ENCODE results near the gene CCDC12. TPM values are rescaled to one million over a fixed set of nuclear protein-coding genes. Genes with fewer than 3 reads are reported as not detected.
A peak's percentile ranks its signal among the peaks of the same experiment; 100 is the strongest.

Gene CCDC12
- total and polyA plus RNA-seq, 2 of the 13 experiments (the other 11 are each of a cell fraction or from before 2014, with no cell fraction given), result 30.1 to 49.5 TPM

GRCh38 chr3:46970391-46971091 is 6.0 kb downstream of the CCDC12 start (continued):
- TF ChIP-seq ARID4A (CRISPR knock-in tag; IDR thresholded peaks at IDR 0.05; ENCODE audit: borderline replicate concordance) (peak; percentile 79; the same call in 1 of the 2 replicates), RXRB (CRISPR knock-in tag; IDR thresholded peaks at IDR 0.05; ENCODE audit: borderline replicate concordance) (peak; percentile 100), SSRP1 (CRISPR knock-in tag; IDR thresholded peaks at IDR 0.05) (no peak), XBP1 (CRISPR knock-in tag; IDR thresholded peaks at IDR 0.05) (no peak), RFX5 (IDR thresholded peaks at IDR 0.05; ENCODE audit: low read depth, low read length) (no peak), MNT (IDR thresholded peaks at IDR 0.05) (no peak), GTF3A (CRISPR knock-in tag; conservative IDR thresholded peaks at IDR 0.05) (no peak), NR3C1 (CRISPR knock-in tag; IDR thresholded peaks at IDR 0.05) (no peak), HNF4A (CRISPR knock-in tag; IDR thresholded peaks at IDR 0.05) (peak; percentile 88), NKX3-1 (CRISPR knock-in tag; IDR thresholded peaks at IDR 0.05) (no peak), HDAC6 (IDR thresholded peaks at IDR 0.05; ENCODE audit: low read depth, low read length) (no peak), PRPF4 (IDR thresholded peaks at IDR 0.05; ENCODE audit: low read depth, low read length, poor library complexity, severe bottlenecking) (no peak), SP2 (CRISPR knock-in tag; IDR thresholded peaks at IDR 0.05) (no peak), MXD4 (CRISPR knock-in tag; IDR thresholded peaks at IDR 0.05) (no peak; the same call in 1 of the 2 replicates), REL (CRISPR knock-in tag; conservative IDR thresholded peaks at IDR 0.05) (no peak), REPIN1 (CRISPR knock-in tag; IDR thresholded peaks at IDR 0.05; ENCODE audit: borderline replicate concordance, low read depth) (peak; percentile 63; the same call in 1 of the 2 replicates), MEIS2 (CRISPR knock-in tag; IDR thresholded peaks at IDR 0.05) (peak; percentile 72; the same call in 1 of the 2 replicates), TRAFD1 (CRISPR knock-in tag; IDR thresholded peaks at IDR 0.05; ENCODE audit: borderline replicate concordance) (no peak; the same call in 1 of the 2 replicates), ZNF282 (IDR thresholded peaks at IDR 0.05; ENCODE audit: partially characterized antibody) (no peak), FOXJ3 (CRISPR knock-in tag; IDR thresholded peaks at IDR 0.05; ENCODE audit: borderline replicate concordance) (peak; percentile 81; the same call in 1 of the 2 replicates), ZNF543 (CRISPR knock-in tag; IDR thresholded peaks at IDR 0.05) (no peak), ZFP36L2 (CRISPR knock-in tag; IDR thresholded peaks at IDR 0.05) (no peak), ZNF460 (CRISPR knock-in tag; IDR thresholded peaks at IDR 0.05; ENCODE audit: borderline replicate concordance) (no peak; the same call in 1 of the 2 replicates)
